Epidermal melanocyte (primary cell): Measurements from ENCODE around the gene TRNP1.

ENCODE experiments used
- DNase-seq: peaks from one replicate; pipeline ENCODE4 v3.0.0; 2011; ENCODE audit warnings: low spot score; ENCODE audit not compliant: insufficient read length

The TRNP1 gene

GRCh38 chr1:27026621-27027574 is 33.4 kb downstream of the TRNP1 start:
- no peak for DNase-seq

DNA sequence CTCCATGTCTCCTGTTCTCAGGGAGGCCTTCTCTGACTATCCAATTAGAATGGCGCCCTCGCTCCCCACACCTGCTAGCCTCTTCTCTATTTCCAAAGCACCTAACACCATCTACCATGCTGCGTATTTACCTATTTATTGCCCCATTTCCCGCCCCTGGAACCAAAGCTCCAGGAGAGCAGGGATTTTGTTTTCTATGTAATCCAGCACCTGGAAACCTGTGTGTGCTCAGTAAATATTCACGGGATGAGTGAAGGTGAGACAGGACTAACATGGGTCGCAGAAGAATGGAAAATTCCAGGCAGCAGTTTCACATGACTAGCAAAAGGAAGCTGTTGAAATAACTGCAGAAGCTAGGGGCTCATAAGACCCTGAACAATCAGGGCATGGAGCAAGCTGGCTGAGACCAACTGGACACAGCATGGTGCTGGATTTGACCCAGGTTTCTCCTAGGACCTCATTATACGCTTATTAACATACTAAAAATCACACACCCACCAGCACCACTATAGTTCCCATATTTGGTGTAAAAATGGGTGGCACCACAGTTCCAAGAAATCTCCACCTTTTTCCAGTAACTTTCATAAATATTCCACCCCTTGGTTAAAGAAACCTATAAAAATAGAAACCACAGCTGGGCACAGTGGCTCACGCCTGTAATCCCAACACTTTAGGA is 34.2 kb downstream of the TRNP1 start:
- no peak for DNase-seq

- DNase-seq = no peak
These were observed 36.0 kb downstream of the TRNP1 start for GRCh38 chr1:27029517-27029916.

GRCh38 chr1:27031235-27032118 is 38.0 kb downstream of the TRNP1 start:
- DNase-seq = peak; percentile 55

DNA sequence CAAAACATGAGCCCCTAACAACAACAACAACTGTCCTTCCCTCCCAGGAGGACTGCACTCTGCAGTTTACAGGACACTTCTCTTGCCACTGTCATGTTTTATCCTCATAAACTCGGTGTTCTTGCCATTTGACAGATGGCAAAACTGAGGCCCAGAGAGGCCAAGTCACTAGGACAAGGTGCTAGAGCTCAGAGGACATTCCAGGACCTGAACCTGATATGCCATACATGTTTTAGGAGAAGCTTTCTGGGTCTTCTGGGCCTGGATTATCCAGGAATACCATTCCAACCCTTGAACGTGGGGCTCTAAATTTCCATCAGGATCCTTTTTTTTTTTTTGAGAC is 38.6 kb downstream of the TRNP1 start:
- no peak for DNase-seq

DNA sequence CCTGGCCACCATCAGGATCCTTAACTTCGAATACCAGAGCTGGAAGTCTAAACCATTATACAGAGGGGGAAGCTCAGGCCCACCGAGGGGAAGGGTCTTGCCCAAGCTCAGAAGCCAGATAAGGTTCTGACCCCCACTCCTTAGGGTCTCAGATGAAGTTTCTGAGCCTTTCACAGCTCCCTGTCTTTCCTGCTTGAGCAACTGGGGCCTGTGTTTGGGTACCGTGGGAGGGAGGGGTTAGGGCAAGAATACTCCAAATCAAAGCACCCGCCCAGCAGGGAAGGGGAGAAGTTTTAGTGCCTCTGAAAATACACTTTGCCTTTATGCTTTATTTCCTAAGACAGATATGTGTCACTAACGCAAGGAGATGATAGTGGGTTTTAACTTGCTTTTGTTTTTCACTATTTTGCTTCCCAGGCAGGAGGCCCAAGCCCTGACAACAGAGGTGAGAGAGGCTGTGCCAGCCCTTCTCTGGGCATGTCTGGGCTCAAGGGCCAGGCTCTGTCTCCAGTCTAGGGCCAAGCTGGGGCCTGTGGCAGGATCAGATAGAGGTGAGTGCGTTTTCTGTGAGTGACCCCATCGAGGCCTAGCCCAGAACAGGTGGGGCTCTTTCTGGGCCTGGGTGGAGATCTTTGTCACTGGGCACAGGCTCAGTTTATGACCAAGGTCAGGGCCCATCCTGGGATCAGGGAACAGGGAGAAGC is 39.7 kb downstream of the TRNP1 start:
- no peak for DNase-seq

GRCh38 chr1:27035344-27035743 is 41.9 kb downstream of the TRNP1 start:
- no peak for DNase-seq

DNA sequence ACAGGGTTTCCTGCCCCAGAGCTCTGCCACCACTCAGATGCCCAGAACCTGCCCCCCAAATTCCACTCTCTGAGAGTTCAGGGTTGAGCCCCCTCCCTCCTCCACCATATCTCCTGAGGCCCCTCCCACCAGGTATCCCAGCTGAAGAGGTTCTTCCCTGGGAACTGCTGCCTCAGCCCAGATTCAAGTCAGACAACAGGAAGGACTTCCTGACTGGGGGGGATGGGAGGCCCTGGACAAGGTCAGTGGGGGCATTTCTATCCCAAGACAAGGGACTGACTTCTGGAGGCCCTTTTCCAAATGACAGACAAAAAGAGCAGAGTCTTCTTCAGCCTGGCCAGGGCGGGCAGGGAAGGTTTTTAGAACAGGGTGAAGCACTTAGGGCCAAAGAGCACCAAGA is 43.2 kb downstream of the TRNP1 start:
- no peak for DNase-seq

DNA sequence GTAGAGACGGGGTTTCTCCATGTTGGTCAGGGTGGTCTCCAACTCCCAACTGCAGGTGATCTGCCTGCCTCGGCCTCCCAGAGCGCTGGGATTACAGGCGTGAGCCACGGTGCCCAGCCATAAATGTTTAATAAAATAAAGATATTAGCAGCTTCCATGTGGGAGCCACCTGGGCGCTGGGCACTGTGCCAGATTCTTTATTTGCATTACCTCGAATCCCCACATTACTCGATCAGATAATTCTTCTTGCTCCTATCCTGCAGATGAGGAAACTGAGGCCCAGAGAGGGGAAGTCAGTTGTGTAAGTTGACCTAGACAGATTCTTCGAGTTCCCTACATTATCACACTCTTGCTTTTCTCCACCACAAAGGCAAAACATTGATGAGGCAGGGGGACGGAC is 44.0 kb downstream of the TRNP1 start:
- DNase-seq = no peak

DNA sequence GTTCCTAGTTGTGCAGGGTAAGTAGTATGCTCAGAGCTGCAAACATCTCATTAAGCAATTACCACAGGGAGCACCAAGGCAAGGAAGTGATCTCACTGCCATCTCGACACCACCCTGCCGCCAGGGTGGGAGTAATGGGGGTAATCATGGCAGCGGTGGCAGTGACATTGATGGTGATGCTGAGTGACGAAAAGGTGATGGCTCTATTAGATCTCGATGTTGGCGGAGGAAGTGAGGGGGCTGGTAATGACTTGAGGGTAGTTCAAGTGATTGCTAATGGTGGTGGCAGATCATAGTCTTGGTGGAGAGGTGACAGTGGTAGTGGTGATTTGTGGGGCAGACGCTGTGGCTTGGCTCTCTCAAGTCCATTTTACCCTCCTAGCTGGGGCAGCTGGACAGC is 44.5 kb downstream of the TRNP1 start:
- no peak for DNase-seq

- DNase-seq = no peak
These were observed 49.2 kb downstream of the TRNP1 start for GRCh38 chr1:27042670-27043069.

GRCh38 chr1:27044613-27045151 is 51.2 kb downstream of the TRNP1 start:
- peak; percentile 68 for DNase-seq

DNA sequence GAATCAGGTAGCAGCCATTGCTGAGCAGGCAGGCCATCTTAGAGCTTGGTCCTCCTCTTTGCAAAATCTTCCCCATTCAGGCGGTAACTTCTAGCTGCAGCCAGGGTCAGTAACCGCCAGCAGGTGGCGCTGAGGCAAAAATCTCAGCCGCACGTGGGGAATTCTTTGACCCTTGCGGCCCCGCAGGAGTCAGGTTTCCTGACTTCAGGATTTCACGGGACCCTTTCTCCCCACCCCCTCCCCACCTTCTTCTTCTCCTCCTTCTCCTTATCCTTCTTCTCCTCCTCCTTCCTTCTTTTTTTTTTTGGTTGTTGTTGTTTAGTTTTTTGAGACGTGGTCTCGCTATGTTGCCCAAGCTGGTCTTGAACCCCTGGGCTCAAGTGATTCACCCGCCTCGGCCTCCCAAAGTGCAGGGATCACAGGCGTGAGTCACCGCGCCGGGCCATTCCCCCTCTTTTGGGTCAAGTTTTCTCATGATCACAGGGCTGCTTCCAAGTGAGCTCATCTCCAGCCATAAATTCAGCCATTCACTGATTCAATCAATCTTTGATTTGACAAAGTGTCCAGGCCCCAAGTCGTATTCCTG is 52.6 kb downstream of the TRNP1 start:
- peak; percentile 76 for DNase-seq

DNA sequence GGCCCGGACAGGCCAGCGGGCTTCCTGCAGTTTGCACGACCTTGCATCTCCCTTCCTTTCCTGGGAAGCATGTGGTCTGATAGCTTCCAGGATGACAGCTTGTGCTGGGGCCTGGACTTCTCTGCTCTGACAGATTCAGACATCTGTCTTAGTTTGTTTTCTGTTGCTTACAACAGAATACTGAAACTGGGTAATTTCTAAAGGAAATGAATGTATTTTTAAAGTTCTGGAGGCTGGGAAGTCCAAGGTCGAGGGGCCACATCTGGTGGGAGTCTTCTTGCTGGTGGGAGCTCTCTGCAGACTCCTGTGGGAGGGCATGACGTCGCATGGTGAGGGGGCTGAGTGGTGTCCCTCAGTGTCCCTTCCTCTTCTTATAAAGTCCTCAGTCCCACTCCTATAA is 54.4 kb downstream of the TRNP1 start:
- no peak for DNase-seq

GRCh38 chr1:27049100-27049499 is 55.6 kb downstream of the TRNP1 start:
- no peak for DNase-seq

- no peak for DNase-seq
These were observed 56.1 kb downstream of the TRNP1 start for GRCh38 chr1:27049607-27050006.
